ENCODE measurements around the gene GDPD3. TPM values are rescaled to one million over a fixed set of nuclear protein-coding genes. Genes with fewer than 3 reads are reported as not detected.

GDPD3 gene
- total RNA-seq, 1 donor from 2014 or later: 6.1 TPM

GRCh38 chr16:30088237-30088831 is 25.0 kb downstream of the GDPD3 start:
- Mint-ChIP-seq H3K4me1 (peaks cover 27% of the 10 kb centered on the region), H3K4me3 (no peak overlapping the region), H3K27me3 (no peaks in the 10 kb centered on the region), H3K36me3 (ENCODE audit: low read depth) (peaks cover 30% of the 10 kb centered on the region), H3K9me3 (no peaks in the 10 kb centered on the region), H3K27ac (no peak overlapping the region)
- intact Hi-C loops (cut with micrococcal nuclease): no loop called here
- CTCF ChIA-PET: no interaction called here
- POLR2A ChIA-PET: interaction anchor here (1.0 to 8.7 kb wide), 3 partner anchors 9 to 97 kb away, joined by 3 to 335 read pairs (median 5); partner anchors contain the start of genes ALDOA and CORO1A
- TF ChIP-seq, protein P1, sequence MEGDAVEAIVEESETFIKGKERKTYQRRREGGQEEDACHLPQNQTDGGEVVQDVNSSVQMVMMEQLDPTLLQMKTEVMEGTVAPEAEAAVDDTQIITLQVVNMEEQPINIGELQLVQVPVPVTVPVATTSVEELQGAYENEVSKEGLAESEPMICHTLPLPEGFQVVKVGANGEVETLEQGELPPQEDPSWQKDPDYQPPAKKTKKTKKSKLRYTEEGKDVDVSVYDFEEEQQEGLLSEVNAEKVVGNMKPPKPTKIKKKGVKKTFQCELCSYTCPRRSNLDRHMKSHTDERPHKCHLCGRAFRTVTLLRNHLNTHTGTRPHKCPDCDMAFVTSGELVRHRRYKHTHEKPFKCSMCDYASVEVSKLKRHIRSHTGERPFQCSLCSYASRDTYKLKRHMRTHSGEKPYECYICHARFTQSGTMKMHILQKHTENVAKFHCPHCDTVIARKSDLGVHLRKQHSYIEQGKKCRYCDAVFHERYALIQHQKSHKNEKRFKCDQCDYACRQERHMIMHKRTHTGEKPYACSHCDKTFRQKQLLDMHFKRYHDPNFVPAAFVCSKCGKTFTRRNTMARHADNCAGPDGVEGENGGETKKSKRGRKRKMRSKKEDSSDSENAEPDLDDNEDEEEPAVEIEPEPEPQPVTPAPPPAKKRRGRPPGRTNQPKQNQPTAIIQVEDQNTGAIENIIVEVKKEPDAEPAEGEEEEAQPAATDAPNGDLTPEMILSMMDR (IDR thresholded peaks at IDR 0.05): no peak
- no peak for DNase-seq
- ATAC-seq (ENCODE audit: low read depth): no peak

GRCh38 chr16:30087181-30087898 is 26.0 kb downstream of the GDPD3 start:
- Mint-ChIP-seq H3K27me3 (no peaks in the 10 kb centered on the region), H3K4me1 (peaks cover 17% of the 10 kb centered on the region), H3K4me3 (no peak overlapping the region), H3K9me3 (no peaks in the 10 kb centered on the region), H3K36me3 (ENCODE audit: low read depth) (peaks cover 37% of the 10 kb centered on the region), H3K27ac (no peak overlapping the region)
- DNase-seq (no peak), ATAC-seq (ENCODE audit: low read depth) (no peak)
- intact Hi-C loops (cut with micrococcal nuclease): no loop called here
- TF ChIP-seq, protein P1 (IDR thresholded peaks at IDR 0.05): no peak
- ChIA-PET POLR2A (interaction anchor here (0.7 to 1.6 kb wide), 4 partner anchors 11 to 99 kb away, joined by 3 to 7 read pairs (median 4); partner anchors contain the start of genes ALDOA and PPP4C), CTCF (no interaction called here)

GRCh38 chr16:30086291-30087140 is 26.8 kb downstream of the GDPD3 start:
- Mint-ChIP-seq H3K4me3 (no peak overlapping the region), H3K27me3 (no peaks in the 10 kb centered on the region), H3K36me3 (ENCODE audit: low read depth) (peaks cover 42% of the 10 kb centered on the region), H3K4me1 (peaks cover 11% of the 10 kb centered on the region), H3K27ac (no peak overlapping the region), H3K9me3 (no peaks in the 10 kb centered on the region)
- intact Hi-C loops (cut with micrococcal nuclease): no loop called here
- DNase-seq (no peak), ATAC-seq (ENCODE audit: low read depth) (no peak)
- POLR2A ChIA-PET: interaction anchor here (1.1 to 1.6 kb wide), 3 partner anchors 21 to 100 kb away, joined by 3 read pairs; partner anchors contain the start of genes ALDOA and CORO1A
- CTCF ChIA-PET: no interaction called here
- TF ChIP-seq, protein P1 (IDR thresholded peaks at IDR 0.05): no peak

DNA sequence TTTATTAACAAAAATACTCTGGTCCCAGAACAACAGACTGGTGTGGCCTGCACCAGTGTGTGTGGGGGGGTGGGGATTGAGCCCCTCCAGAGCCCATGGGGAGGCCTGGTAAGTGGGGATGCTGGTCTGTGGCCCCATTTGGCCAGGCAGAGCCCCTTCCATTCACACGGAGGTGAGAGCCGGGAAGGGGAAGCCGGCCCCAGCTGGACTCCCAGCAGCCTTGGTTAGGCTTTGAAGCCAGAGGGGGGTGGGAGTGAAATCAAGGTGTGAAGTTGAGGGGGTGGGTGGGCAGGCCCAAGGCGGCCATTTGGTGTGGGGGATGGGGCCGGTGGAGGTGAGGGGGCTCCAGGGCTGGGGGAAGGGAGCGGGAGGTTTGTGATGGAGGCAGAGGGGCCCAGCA is 27.5 kb downstream of the GDPD3 start:
- ChIA-PET POLR2A (interaction anchor here (1.1 kb wide), 1 partner anchor 97 kb away, joined by 3 read pairs; the partner anchor contains the start of gene CORO1A), CTCF (no interaction called here)
- H3K36me3 Mint-ChIP-seq (ENCODE audit: low read depth): peaks cover 49% of the 10 kb centered on the region
- H3K4me1 Mint-ChIP-seq: peaks cover 11% of the 10 kb centered on the region
- no peak overlapping the region for H3K27ac Mint-ChIP-seq
- intact Hi-C loops (cut with micrococcal nuclease): no loop called here
- H3K4me3 Mint-ChIP-seq: no peak overlapping the region
- TF ChIP-seq, protein P1 (IDR thresholded peaks at IDR 0.05): no peak
- no peak for DNase-seq
- no peaks in the 10 kb centered on the region for H3K27me3 Mint-ChIP-seq
- ATAC-seq (ENCODE audit: low read depth): no peak
- no peaks in the 10 kb centered on the region for H3K9me3 Mint-ChIP-seq

Measured in activated B cell treated with CpG ODN at 0.5 μM for 24 hours (primary cell).